RWPE2 (cell line): Measurements from ENCODE around the gene MELK.
"Not testable (repeated sequence)": the region's sequence is repeated elsewhere in the genome, so short reads cannot be mapped to it uniquely, and the experiment has no call there.

ENCODE experiments used
- ATAC-seq: fragments of 200-7000 bp; cut with Tn5 transposase; 3 replicates; pipeline ENCODE4 v1.9.1; 2021; ENCODE audit warnings: low read depth
- DNase-seq: peaks from one replicate; pipeline ENCODE4 v3.0.0-alpha.2; 2020; ENCODE audit warnings: low spot score
- H3K27ac ChIP-seq: fragments of 450-650 bp; 2 replicates; pipeline ENCODE4 v1.5.1; 2017; ENCODE audit warnings: mild to moderate bottlenecking; ENCODE audit not compliant: poor library complexity, severe bottlenecking
- H3K27me3 ChIP-seq: fragments of 250-450 bp; sonication (Bioruptor Pico); 2 replicates; pipeline ENCODE4 v1.5.1; 2021; ENCODE audit warnings: mild to moderate bottlenecking, moderate library complexity; ENCODE audit not compliant: insufficient read depth, poor library complexity, severe bottlenecking
- H3K36me3 ChIP-seq: fragments of 250-450 bp; sonication (Bioruptor Pico); 2 replicates; pipeline ENCODE4 v1.5.1; 2020; ENCODE audit warnings: low read depth, mild to moderate bottlenecking, moderate library complexity
- H3K4me1 ChIP-seq: fragments of 250-450 bp; sonication (Bioruptor Pico); 2 replicates; pipeline ENCODE4 v1.5.1; 2021; ENCODE audit warnings: mild to moderate bottlenecking, moderate library complexity; ENCODE audit not compliant: insufficient read depth, poor library complexity, severe bottlenecking
- H3K4me3 ChIP-seq: fragments of 250-450 bp; sonication (Bioruptor Pico); 2 replicates; pipeline ENCODE4 v1.5.1; 2021; ENCODE audit warnings: mild to moderate bottlenecking, moderate library complexity; ENCODE audit not compliant: severe bottlenecking
- H3K9me3 ChIP-seq: fragments of 250-450 bp; sonication (Bioruptor Pico); 2 replicates; pipeline ENCODE4 v1.5.1; 2021; ENCODE audit warnings: mild to moderate bottlenecking, moderate library complexity; ENCODE audit not compliant: severe bottlenecking
- TF ChIP-seq, protein P1 (sequence below): fragments of 450-650 bp; IDR thresholded peaks from one replicate; pipeline ENCODE4 v1.5.1; 2017; ENCODE audit warnings: mild to moderate bottlenecking, moderate library complexity; ENCODE audit not compliant: poor library complexity, severe bottlenecking

MELK gene

DNA sequence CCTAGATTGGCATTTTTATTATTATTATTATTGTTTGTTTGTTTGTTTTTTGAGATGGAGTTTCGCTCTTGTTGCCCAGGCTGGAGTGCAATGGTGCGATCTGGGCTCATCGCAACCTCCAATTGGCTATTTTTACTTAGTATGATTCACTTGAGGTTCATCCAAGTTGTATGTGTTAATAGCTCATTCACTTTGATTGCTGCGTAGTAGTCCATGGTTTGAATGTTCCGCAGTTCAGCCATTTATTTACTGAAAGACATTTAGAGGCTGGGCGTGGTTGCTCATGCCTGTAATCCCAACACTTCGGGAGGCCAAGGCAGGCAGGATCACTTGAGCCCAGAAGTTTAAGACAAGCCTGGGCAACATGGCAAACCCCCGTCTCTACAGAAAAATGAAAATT is 22.6 kb upstream of the MELK start:
- H3K9me3 ChIP-seq: no peaks in the 10 kb centered on the region
- ATAC-seq (no peak), DNase-seq (no peak)
- H3K36me3 ChIP-seq: no peaks in the 10 kb centered on the region
- TF ChIP-seq, protein P1, sequence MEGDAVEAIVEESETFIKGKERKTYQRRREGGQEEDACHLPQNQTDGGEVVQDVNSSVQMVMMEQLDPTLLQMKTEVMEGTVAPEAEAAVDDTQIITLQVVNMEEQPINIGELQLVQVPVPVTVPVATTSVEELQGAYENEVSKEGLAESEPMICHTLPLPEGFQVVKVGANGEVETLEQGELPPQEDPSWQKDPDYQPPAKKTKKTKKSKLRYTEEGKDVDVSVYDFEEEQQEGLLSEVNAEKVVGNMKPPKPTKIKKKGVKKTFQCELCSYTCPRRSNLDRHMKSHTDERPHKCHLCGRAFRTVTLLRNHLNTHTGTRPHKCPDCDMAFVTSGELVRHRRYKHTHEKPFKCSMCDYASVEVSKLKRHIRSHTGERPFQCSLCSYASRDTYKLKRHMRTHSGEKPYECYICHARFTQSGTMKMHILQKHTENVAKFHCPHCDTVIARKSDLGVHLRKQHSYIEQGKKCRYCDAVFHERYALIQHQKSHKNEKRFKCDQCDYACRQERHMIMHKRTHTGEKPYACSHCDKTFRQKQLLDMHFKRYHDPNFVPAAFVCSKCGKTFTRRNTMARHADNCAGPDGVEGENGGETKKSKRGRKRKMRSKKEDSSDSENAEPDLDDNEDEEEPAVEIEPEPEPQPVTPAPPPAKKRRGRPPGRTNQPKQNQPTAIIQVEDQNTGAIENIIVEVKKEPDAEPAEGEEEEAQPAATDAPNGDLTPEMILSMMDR: no peak
- no peaks in the 10 kb centered on the region for H3K4me1 ChIP-seq
- H3K27ac ChIP-seq: no peak overlapping the region
- H3K4me3 ChIP-seq: no peak overlapping the region
- H3K27me3 ChIP-seq: no peaks in the 10 kb centered on the region

DNA sequence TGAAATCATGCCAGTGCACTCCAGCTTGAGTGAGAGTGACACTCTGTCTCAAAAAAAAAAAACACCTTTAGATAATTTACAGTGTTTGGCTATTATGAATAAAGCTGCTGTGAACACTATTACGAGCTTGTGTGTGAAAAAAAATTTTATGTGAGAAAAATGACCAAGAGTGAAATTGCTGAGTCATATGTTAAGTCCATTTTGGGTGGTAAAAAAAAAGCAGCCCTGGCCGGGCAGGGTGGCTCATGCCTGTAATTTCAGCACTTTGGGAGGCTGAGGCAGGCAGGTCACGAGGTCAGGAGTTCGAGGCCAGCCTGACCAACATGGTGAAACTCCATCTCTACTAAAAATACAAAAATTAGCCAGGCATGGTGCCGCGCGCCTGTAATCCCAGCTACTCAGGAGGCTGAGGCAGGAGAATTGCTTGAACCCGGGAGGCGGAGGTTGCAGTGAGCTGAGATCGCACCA is 22.0 kb upstream of the MELK start:
- not testable (repeated sequence) for H3K4me1 ChIP-seq, ATAC-seq, H3K9me3 ChIP-seq, H3K4me3 ChIP-seq, H3K27ac ChIP-seq, H3K36me3 ChIP-seq, H3K27me3 ChIP-seq, DNase-seq

DNA sequence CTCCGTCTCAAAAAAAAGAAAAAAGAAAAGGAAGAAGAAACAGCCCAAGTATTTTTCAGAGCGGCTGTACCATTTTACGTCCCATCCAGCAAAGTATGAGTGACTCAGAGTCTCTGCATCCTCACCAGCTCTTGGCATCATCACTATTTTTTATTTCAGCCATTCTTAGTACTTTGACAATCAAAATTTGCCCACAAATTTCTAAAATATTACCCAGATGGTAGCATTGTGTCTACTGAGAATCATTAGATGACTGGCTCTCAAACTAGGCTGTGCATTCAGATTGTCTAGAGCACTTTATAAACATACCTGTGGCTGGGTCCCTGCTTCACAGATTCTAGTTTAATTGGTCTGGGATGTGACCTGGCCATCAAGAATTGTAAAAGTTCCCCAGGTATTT is 21.6 kb upstream of the MELK start:
- Histone ChIP-seq H3K4me3 (no peak overlapping the region), H3K4me1 (no peaks in the 10 kb centered on the region), H3K9me3 (no peaks in the 10 kb centered on the region), H3K36me3 (no peaks in the 10 kb centered on the region), H3K27ac (no peak overlapping the region), H3K27me3 (no peaks in the 10 kb centered on the region)
- TF ChIP-seq, protein P1: no peak
- DNase-seq (no peak), ATAC-seq (no peak; the same call in 2 of the 3 replicates)

DNA sequence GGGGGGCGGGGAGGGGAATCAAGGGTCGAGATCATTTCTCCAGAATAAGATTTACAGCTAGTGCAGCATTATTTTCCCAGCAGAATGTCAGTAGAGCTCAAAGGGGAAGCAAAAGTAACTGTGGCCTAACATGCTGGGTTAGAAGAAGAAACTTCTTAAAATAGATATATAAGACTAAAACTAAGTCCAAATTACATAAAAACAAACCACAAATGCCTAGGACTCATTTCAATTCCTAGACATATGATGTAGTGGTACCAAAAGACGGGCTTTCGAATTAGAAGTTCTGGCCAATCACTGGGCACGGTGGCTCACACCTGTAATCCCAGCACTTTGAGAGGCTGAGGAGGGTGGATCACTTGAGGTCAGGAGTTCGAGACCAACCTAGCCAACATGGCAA is 20.8 kb upstream of the MELK start:
- DNase-seq: no peak
- Histone ChIP-seq H3K4me1 (no peaks in the 10 kb centered on the region), H3K4me3 (no peak overlapping the region), H3K27ac (no peak overlapping the region), H3K9me3 (no peaks in the 10 kb centered on the region), H3K36me3 (no peaks in the 10 kb centered on the region), H3K27me3 (no peaks in the 10 kb centered on the region)
- TF ChIP-seq, protein P1: no peak
- ATAC-seq: no peak

GRCh38 chr9:36559036-36559695 is 13.5 kb upstream of the MELK start:
- TF ChIP-seq, protein P1: no peak
- no peaks in the 10 kb centered on the region for H3K27me3 ChIP-seq
- no peak for DNase-seq
- no peaks in the 10 kb centered on the region for H3K9me3 ChIP-seq
- peak; percentile 61; the same call in 2 of the 3 replicates for ATAC-seq
- no peaks in the 10 kb centered on the region for H3K36me3 ChIP-seq
- H3K4me1 ChIP-seq: peaks cover 5% of the 10 kb centered on the region
- no peak overlapping the region for H3K27ac ChIP-seq
- no peak overlapping the region for H3K4me3 ChIP-seq
